ENCODE measurements around the gene MARK3.
"Not testable (repeated sequence)": the region's sequence is repeated elsewhere in the genome, so short reads cannot be mapped to it uniquely, and the experiment has no call there.

MARK3 gene

GRCh38 chr14:103346286-103346685 is 38.9 kb upstream of the MARK3 start:
- Histone ChIP-seq H3K36me3 (ENCODE audit: control insufficient read depth, insufficient read depth, low read length) (peaks cover 32% of the 10 kb centered on the region), H3K9me3 (ENCODE audit: control insufficient read depth, low read length) (no peaks in the 10 kb centered on the region), H3K27ac (ENCODE audit: insufficient read depth, low read depth, low read length, poor library complexity, severe bottlenecking) (no peak overlapping the region), H3K4me1 (ENCODE audit: control insufficient read depth, insufficient read depth, low read length) (no peaks in the 10 kb centered on the region), H3K4me3 (ENCODE audit: insufficient read depth, low read depth, low read length) (no peak overlapping the region), H3K27me3 (ENCODE audit: control insufficient read depth, insufficient read depth, low read length, poor library complexity, severe bottlenecking) (no peaks in the 10 kb centered on the region)
- 75 to 84% methylated on average over 3 of the region's 3 CpGs for WGBS, 2 experiments

- WGBS, 2 experiments, result 61 to 63% methylated on average over 12 of the region's 12 CpGs
- Histone ChIP-seq H3K36me3 (ENCODE audit: control insufficient read depth, insufficient read depth, low read length) (peaks cover 22% of the 10 kb centered on the region), H3K4me3 (ENCODE audit: insufficient read depth, low read depth, low read length) (no peak overlapping the region), H3K9me3 (ENCODE audit: control insufficient read depth, low read length) (no peaks in the 10 kb centered on the region), H3K27me3 (ENCODE audit: control insufficient read depth, insufficient read depth, low read length, poor library complexity, severe bottlenecking) (no peaks in the 10 kb centered on the region), H3K4me1 (ENCODE audit: control insufficient read depth, insufficient read depth, low read length) (no peaks in the 10 kb centered on the region), H3K27ac (ENCODE audit: insufficient read depth, low read depth, low read length, poor library complexity, severe bottlenecking) (no peak overlapping the region)
Measured at GRCh38 chr14:103347091-103347815, 38.0 kb upstream of the MARK3 start.

GRCh38 chr14:103348154-103348553 is 37.1 kb upstream of the MARK3 start:
- H3K4me3 ChIP-seq (ENCODE audit: insufficient read depth, low read depth, low read length), result no peak overlapping the region
- 88 to 96% methylated on average over 4 to 5 of the region's 5 CpGs for WGBS, 2 experiments
- peaks cover 14% of the 10 kb centered on the region for H3K36me3 ChIP-seq (ENCODE audit: control insufficient read depth, insufficient read depth, low read length)
- no peak overlapping the region for H3K27ac ChIP-seq (ENCODE audit: insufficient read depth, low read depth, low read length, poor library complexity, severe bottlenecking)
- no peaks in the 10 kb centered on the region for H3K4me1 ChIP-seq (ENCODE audit: control insufficient read depth, insufficient read depth, low read length)
- no peaks in the 10 kb centered on the region for H3K27me3 ChIP-seq (ENCODE audit: control insufficient read depth, insufficient read depth, low read length, poor library complexity, severe bottlenecking)
- no peaks in the 10 kb centered on the region for H3K9me3 ChIP-seq (ENCODE audit: control insufficient read depth, low read length)

GRCh38 chr14:103349982-103350381 is 35.2 kb upstream of the MARK3 start:
- no peaks in the 10 kb centered on the region for H3K27me3 ChIP-seq (ENCODE audit: control insufficient read depth, insufficient read depth, low read length, poor library complexity, severe bottlenecking)
- no peaks in the 10 kb centered on the region for H3K4me1 ChIP-seq (ENCODE audit: control insufficient read depth, insufficient read depth, low read length)
- WGBS, 2 experiments, result 93 to 95% methylated on average over 13 of the region's 13 CpGs
- no peak overlapping the region for H3K27ac ChIP-seq (ENCODE audit: insufficient read depth, low read depth, low read length, poor library complexity, severe bottlenecking)
- no peaks in the 10 kb centered on the region for H3K36me3 ChIP-seq (ENCODE audit: control insufficient read depth, insufficient read depth, low read length)
- no peak overlapping the region for H3K4me3 ChIP-seq (ENCODE audit: insufficient read depth, low read depth, low read length)
- H3K9me3 ChIP-seq (ENCODE audit: control insufficient read depth, low read length), result no peaks in the 10 kb centered on the region

GRCh38 chr14:103353362-103353761 is 31.9 kb upstream of the MARK3 start:
- Histone ChIP-seq H3K27me3 (ENCODE audit: control insufficient read depth, insufficient read depth, low read length, poor library complexity, severe bottlenecking) (no peaks in the 10 kb centered on the region), H3K9me3 (ENCODE audit: control insufficient read depth, low read length) (no peaks in the 10 kb centered on the region), H3K4me1 (ENCODE audit: control insufficient read depth, insufficient read depth, low read length) (no peaks in the 10 kb centered on the region), H3K27ac (ENCODE audit: insufficient read depth, low read depth, low read length, poor library complexity, severe bottlenecking) (no peak overlapping the region), H3K4me3 (ENCODE audit: insufficient read depth, low read depth, low read length) (no peak overlapping the region), H3K36me3 (ENCODE audit: control insufficient read depth, insufficient read depth, low read length) (no peaks in the 10 kb centered on the region)
- WGBS, 2 experiments, result 90 to 91% methylated on average over 7 of the region's 7 CpGs

- Histone ChIP-seq H3K27me3 (ENCODE audit: control insufficient read depth, insufficient read depth, low read length, poor library complexity, severe bottlenecking) (no peaks in the 10 kb centered on the region), H3K4me1 (ENCODE audit: control insufficient read depth, insufficient read depth, low read length) (no peaks in the 10 kb centered on the region), H3K27ac (ENCODE audit: insufficient read depth, low read depth, low read length, poor library complexity, severe bottlenecking) (no peak overlapping the region), H3K9me3 (ENCODE audit: control insufficient read depth, low read length) (no peaks in the 10 kb centered on the region), H3K4me3 (ENCODE audit: insufficient read depth, low read depth, low read length) (no peak overlapping the region), H3K36me3 (ENCODE audit: control insufficient read depth, insufficient read depth, low read length) (no peaks in the 10 kb centered on the region)
- WGBS, 2 experiments, result 86 to 88% methylated on average over 7 of the region's 7 CpGs
Measured at GRCh38 chr14:103354141-103354540, 31.1 kb upstream of the MARK3 start.

GRCh38 chr14:103356024-103356682 is 29.1 kb upstream of the MARK3 start:
- Histone ChIP-seq H3K9me3 (ENCODE audit: control insufficient read depth, low read length) (no peaks in the 10 kb centered on the region), H3K36me3 (ENCODE audit: control insufficient read depth, insufficient read depth, low read length) (no peaks in the 10 kb centered on the region), H3K4me1 (ENCODE audit: control insufficient read depth, insufficient read depth, low read length) (no peaks in the 10 kb centered on the region), H3K27me3 (ENCODE audit: control insufficient read depth, insufficient read depth, low read length, poor library complexity, severe bottlenecking) (no peaks in the 10 kb centered on the region), H3K27ac (ENCODE audit: insufficient read depth, low read depth, low read length, poor library complexity, severe bottlenecking) (no peak overlapping the region), H3K4me3 (ENCODE audit: insufficient read depth, low read depth, low read length) (no peak overlapping the region)
- WGBS, 2 experiments, result 78 to 85% methylated on average over 8 of the region's 9 CpGs

GRCh38 chr14:103357552-103357951 is 27.7 kb upstream of the MARK3 start:
- WGBS, 2 experiments, result 90 to 91% methylated on average over 10 of the region's 10 CpGs
- H3K27me3 ChIP-seq (ENCODE audit: control insufficient read depth, insufficient read depth, low read length, poor library complexity, severe bottlenecking); H3K27ac ChIP-seq (ENCODE audit: insufficient read depth, low read depth, low read length, poor library complexity, severe bottlenecking); H3K4me3 ChIP-seq (ENCODE audit: insufficient read depth, low read depth, low read length); H3K9me3 ChIP-seq (ENCODE audit: control insufficient read depth, low read length); H3K4me1 ChIP-seq (ENCODE audit: control insufficient read depth, insufficient read depth, low read length); H3K36me3 ChIP-seq (ENCODE audit: control insufficient read depth, insufficient read depth, low read length): not testable (repeated sequence)

DNA sequence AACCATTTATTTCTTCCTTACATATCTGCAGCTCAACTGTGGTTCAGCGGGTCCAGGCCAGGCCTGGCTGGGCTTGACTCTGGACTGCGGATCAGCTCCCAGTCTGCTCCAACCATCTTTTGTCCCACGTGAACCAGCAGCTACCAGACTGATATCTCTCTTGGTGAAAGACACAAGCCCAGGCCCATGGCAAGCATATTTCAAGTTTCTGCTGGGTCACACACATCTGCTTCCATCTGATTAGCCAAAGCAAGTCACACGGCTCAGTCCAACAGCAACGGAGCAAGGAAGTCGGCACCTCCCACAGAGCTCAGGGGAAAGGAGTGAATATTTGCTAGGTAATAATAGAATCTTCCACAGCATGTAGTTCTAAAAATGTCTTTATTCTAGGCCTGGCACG is 24.7 kb upstream of the MARK3 start:
- Histone ChIP-seq H3K27ac (ENCODE audit: insufficient read depth, low read depth, low read length, poor library complexity, severe bottlenecking) (no peak overlapping the region), H3K4me1 (ENCODE audit: control insufficient read depth, insufficient read depth, low read length) (no peaks in the 10 kb centered on the region), H3K9me3 (ENCODE audit: control insufficient read depth, low read length) (no peaks in the 10 kb centered on the region), H3K36me3 (ENCODE audit: control insufficient read depth, insufficient read depth, low read length) (no peaks in the 10 kb centered on the region), H3K4me3 (ENCODE audit: insufficient read depth, low read depth, low read length) (no peak overlapping the region), H3K27me3 (ENCODE audit: control insufficient read depth, insufficient read depth, low read length, poor library complexity, severe bottlenecking) (no peaks in the 10 kb centered on the region)
- WGBS, 2 experiments, result 88 to 90% methylated on average over 7 of the region's 7 CpGs

DNA sequence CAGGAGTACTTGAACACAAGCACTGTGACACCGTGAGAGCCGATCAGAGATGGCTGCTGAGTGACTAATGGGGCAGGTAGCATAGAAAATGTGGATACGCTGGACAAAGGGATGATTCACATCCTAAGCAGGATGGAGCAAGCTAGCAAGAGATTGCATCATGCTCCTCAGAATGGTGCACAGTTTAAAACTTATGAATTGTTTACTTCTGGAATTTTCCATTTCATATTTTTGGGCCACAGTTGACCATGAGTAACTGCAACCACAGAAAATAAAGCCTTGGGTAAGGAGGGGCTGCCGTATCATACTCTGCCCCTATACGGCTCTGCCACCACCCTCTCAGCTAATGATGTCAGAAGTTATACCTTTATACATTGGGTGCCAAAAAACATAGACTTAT is 23.3 kb upstream of the MARK3 start:
- WGBS, 2 experiments, result 86 to 87% methylated on average over 5 of the region's 5 CpGs
- Histone ChIP-seq H3K27me3 (ENCODE audit: control insufficient read depth, insufficient read depth, low read length, poor library complexity, severe bottlenecking) (no peaks in the 10 kb centered on the region), H3K36me3 (ENCODE audit: control insufficient read depth, insufficient read depth, low read length) (no peaks in the 10 kb centered on the region), H3K9me3 (ENCODE audit: control insufficient read depth, low read length) (no peaks in the 10 kb centered on the region), H3K27ac (ENCODE audit: insufficient read depth, low read depth, low read length, poor library complexity, severe bottlenecking) (no peak overlapping the region), H3K4me3 (ENCODE audit: insufficient read depth, low read depth, low read length) (no peak overlapping the region), H3K4me1 (ENCODE audit: control insufficient read depth, insufficient read depth, low read length) (no peaks in the 10 kb centered on the region)
